Tibial nerve (tissue), 4 donors: Measurements from ENCODE around the gene NXPH1.

Experiments used
- EP300 ChIP-seq, 2 donors: sonication (generic); formaldehyde crosslinking; IDR thresholded peaks; one replicate each; pipeline ENCODE4 v1.6.1; 2017; ENCODE audit warnings: antibody characterized with exemption in 2 of 2, mild to moderate bottlenecking in 1 of 2
- POLR2A ChIP-seq, 2 donors: fragments of 450-650 bp; IDR thresholded peaks; one replicate each; pipeline ENCODE4 v1.6.1; 2017; ENCODE audit warnings: antibody characterized with exemption in 2 of 2, mild to moderate bottlenecking in 2 of 2, moderate library complexity in 2 of 2
- TF ChIP-seq, protein P1 (sequence below), 5 experiments: fragments of 200-600 bp in 3 of 5; fragments of 450-650 bp in 2 of 5; sonication (generic) in 3 of 5; IDR thresholded peaks; one replicate each; pipeline ENCODE4 v1.5.1; 2016 to 2019; ENCODE audit warnings: antibody characterized with exemption in 5 of 5, mild to moderate bottlenecking in 3 of 5, moderate library complexity in 2 of 5

DNA sequence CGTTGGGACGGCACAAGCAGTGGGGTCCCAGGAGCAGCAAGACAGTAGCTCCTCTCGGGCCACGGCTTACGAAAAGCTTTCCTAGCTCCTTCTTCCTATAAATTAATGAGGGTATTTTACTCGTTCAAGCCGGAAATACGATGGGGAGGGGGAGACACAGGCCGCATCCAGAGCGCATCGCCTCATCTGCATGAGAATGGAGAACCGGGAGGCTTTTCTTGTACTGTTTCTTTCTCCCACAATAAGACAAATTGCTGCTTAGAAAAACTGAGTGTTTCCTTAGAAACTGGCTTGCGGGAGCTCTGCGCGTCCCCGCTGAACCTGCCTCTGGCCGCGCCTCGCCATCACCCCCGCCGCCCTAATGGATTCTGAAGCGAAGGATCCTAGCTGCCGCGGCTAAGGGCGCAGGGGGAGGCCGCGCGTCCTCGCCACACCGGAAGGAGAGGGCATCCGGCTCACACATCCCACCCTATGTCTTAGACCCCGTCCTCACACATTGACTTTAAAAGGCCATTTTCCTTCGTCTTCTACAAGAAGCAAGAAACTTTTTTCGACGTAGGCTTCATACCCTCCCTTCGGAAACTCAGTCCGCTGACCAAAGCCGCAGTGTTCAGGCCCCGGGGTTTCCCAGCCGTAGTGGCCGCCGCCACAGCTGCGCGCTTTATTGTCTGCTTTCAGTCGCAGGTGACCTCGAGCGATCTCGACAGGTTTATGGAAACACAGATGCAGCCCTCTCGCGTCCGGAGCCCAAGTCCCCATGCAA is 8.8 kb downstream of the NXPH1 start:
- TF ChIP-seq, protein P1, sequence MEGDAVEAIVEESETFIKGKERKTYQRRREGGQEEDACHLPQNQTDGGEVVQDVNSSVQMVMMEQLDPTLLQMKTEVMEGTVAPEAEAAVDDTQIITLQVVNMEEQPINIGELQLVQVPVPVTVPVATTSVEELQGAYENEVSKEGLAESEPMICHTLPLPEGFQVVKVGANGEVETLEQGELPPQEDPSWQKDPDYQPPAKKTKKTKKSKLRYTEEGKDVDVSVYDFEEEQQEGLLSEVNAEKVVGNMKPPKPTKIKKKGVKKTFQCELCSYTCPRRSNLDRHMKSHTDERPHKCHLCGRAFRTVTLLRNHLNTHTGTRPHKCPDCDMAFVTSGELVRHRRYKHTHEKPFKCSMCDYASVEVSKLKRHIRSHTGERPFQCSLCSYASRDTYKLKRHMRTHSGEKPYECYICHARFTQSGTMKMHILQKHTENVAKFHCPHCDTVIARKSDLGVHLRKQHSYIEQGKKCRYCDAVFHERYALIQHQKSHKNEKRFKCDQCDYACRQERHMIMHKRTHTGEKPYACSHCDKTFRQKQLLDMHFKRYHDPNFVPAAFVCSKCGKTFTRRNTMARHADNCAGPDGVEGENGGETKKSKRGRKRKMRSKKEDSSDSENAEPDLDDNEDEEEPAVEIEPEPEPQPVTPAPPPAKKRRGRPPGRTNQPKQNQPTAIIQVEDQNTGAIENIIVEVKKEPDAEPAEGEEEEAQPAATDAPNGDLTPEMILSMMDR (IDR thresholded peaks at IDR 0.05): no peak
- TF ChIP-seq POLR2A (IDR thresholded peaks at IDR 0.05) (no peak), EP300 (IDR thresholded peaks at IDR 0.05) (no peak)
